GM23248 (cell line): Measurements from ENCODE around the gene KCNQ4.

ENCODE experiments used
- EZH2 ChIP-seq: fragments of 200-600 bp; sonication (generic); IDR thresholded peaks from 2 replicates; pipeline ENCODE4 v1.6.1; 2018; ENCODE audit warnings: antibody characterized with exemption, mild to moderate bottlenecking; ENCODE audit not compliant: insufficient read depth, poor library complexity, severe bottlenecking
- EZH2phosphoT487 ChIP-seq: fragments of 200-600 bp; sonication (generic); IDR thresholded peaks from 2 replicates; pipeline ENCODE4 v1.6.1; 2018; ENCODE audit warnings: antibody characterized with exemption, moderate library complexity, mild to moderate bottlenecking, low read depth; ENCODE audit not compliant: insufficient read depth

DNA sequence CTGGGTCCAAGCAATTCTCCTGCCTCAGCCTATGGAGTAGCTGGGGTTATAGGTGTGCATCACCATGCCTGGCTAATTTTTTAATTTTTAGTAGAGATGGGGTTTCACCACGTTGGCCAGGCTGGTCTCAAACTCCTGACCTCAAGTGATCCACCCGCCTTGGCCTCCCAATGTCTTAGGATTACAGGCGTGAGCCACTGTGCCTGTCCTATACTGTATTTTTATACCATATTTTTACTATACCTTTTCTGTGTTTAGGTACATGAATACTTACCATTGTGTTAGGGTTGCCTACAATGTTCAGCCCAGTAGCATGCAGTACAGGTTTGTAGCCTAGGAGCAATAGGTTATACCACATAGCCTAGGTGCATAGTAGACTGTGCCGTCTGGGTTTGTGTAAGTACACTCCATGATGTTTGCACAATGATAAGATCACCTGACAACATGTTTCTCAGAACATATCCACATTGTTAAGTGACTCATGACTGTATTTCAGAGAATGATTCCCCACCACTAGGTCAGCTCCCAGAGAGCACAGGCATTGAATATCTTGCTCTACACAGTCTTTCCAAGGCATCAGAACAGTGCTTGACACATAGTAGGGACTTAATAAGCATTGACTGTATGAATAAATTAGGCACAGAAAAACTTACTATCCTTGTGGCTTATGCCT lies 84.6 kb downstream of the KCNQ4 start:
- TF ChIP-seq EZH2: no peak
- no peak for TF ChIP-seq EZH2phosphoT487
